HG03103 (cell line): ENCODE data around the gene ZNF789.
"Not testable (repeated sequence)": the region's sequence is repeated elsewhere in the genome, so short reads cannot be mapped to it uniquely, and the experiment has no call there.

Experiments
- ATAC-seq: cut with Tn5 transposase; IDR thresholded peaks from one replicate; pipeline ENCODE4 v1.9.1; 2021; ENCODE audit warnings: low read depth; ENCODE audit not compliant: unreplicated experiment

The ZNF789 gene

DNA sequence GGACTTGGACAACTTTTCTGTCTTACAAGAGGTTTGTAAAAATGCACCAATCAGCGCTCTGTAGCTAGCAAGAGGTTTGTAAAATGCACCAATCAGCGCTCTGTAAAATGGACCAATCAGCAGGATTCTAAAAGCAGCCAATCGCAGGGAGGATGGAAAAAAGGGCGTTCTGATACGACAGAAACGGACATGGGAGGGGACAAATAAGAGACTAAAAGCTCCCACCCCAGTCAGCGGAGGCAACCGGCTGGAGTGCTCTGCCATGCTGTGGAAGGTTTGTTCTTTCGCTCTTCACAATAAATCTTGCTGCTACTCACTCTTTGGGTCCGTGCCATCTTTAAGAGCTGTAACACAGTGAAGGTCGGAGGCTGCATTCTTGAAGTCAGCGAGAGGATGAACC, 28.5 kb downstream of the ZNF789 start:
- ATAC-seq, result not testable (repeated sequence)

DNA sequence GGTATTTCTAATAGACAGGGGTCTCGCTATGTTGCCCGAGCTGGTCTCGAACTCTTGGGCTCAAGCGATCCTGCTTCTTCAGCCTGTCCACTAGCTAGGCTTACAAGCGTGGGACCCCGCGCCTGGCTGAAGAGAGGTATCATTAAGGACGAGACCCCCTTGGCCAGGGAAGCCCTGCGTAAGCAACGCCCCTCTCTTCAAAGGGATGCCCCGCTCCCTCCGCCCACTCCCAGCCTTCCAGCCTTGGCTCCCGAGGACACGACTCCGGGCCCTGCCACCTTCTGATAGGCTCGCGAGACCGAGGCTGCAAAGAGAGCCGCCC, 31.6 kb downstream of the ZNF789 start:
- ATAC-seq, result peak; percentile 84

DNA sequence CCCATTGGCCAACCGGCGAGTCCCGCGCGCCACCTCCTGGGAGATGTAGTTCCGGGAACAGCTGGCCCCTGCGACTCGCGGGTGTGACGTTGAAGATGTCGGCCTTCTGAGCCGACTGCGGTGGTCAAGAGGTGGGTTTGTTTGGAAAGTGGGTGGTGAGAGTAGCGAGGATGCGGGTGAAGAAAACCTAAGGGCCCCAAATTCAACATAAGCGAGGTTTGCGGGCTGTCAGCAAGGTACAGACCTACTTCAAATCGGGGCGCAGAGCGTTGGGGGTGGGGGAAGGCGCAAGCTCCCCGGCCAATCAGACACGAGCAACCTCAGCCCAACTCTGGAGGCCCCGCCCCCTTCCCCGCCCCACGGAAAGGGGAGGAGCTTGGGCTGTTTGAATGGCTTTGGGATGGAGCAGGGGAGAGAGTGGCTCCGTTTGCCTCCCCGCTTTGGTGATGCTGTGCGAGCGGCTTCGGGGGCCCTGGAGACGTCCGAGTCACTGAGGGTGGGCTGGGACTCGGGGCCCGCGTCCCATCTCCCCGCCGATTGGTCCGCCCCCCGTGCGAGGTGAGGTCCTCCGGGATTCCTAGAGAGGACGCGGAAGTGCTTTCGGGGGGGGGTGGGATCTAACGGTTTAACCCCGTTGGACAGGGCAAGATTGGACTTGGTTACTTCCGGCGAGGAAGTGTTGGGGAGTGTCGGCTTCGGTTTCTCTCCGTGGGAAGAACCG, 32.1 kb downstream of the ZNF789 start, which contains the start of gene ZKSCAN5:
Gene ZKSCAN5, plus strand, starts transcription at position 60 of the 721 bp plus-strand sequence. CDS start 1,383 bp downstream, outside the sequence.
- peak; percentile 48 for ATAC-seq

DNA sequence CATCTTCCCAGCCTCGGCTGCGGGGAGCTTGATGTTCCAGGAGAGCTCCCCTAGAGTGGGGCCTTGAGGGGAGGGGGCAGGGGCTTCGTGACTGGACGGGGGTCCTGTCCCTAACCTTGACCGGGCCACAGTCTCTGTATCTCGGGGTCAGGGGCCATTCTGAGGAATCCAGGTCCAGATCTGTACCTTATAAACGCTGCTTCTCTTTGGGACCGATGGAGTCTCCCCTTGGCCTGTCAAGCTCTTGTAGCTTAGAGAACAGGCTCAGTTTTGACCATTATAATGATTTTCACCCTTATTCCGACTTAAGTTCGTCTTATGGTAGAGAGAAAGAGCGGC, 32.6 kb downstream of the ZNF789 start:
- no peak for ATAC-seq

DNA sequence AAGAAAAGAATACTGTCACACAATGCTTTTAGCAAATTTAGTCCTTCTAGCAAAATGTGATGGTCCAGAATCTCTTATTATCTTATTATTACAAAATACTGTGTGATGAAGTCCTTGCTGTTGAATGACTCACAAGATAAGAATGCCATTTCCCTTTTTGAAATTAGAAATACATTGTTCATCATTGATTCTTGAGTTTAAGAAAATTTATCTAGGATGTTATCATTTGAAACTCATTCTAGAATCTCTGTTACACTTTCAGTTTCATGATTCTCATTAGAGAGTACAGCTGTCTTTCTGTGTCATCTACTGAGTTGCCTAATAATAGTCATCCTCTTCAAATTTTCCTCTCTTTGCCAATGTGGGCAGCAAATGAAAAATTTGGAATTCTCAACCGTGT, 41.4 kb downstream of the ZNF789 start:
- ATAC-seq, result no peak

- ATAC-seq, result no peak
Measured at GRCh38 chr7:99521399-99521798, 48.7 kb downstream of the ZNF789 start.

GRCh38 chr7:99525713-99526440, 53.2 kb downstream of the ZNF789 start:
- no peak for ATAC-seq

DNA sequence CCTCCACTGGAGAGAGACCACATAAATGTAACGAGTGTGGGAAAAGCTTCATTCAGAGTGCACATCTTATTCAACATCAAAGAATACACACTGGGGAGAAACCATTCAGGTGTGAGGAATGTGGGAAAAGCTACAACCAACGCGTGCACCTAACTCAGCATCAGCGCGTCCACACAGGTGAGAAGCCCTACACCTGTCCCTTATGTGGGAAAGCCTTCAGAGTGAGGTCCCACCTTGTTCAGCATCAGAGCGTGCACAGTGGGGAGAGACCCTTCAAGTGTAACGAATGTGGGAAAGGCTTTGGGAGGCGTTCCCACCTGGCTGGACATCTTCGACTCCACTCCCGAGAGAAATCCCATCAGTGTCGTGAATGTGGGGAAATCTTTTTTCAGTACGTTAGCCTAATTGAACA, 58.7 kb downstream of the ZNF789 start:
- ATAC-seq, result no peak

DNA sequence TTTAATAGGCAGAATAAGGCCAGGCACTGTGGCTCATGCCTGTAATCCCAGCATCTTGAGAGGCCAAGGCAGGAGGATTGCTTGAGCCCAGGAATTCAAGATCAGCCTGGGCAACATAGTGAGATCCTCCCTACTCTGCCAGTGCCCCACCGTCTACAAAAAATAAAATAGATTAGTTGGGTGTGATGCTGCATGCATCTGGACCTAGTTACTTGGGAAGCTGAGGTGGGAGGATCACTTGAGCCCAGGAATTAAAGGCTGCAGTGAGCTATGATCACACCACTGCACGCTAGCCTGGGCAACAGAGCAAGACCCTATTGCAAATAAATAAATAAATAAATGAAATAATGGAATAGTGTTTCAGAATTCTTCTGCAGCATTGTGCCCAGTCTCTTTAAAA, 63.0 kb downstream of the ZNF789 start:
- ATAC-seq, result no peak
